ENCODE measurements around the gene PCSK2.

The PCSK2 gene

GRCh38 chr20:17499041-17499440 is 272.2 kb downstream of the PCSK2 start:
- DNase-seq (ENCODE audit: insufficient read length, low spot score) (no peak), FAIRE-seq (no peak)
- no peak for TF ChIP-seq POU2F2 (IDR thresholded peaks at IDR 0.05; ENCODE audit: low read depth, low read length)
- TF ChIP-seq PAX5 (IDR thresholded peaks at IDR 0.05; ENCODE audit: insufficient read depth, low read length, severe bottlenecking): no peak
- no peak for TF ChIP-seq POLR2A (IDR thresholded peaks at IDR 0.05; ENCODE audit: low read depth, low read length)
- no peak for TF ChIP-seq SPI1 (IDR thresholded peaks at IDR 0.05; ENCODE audit: low read depth, low read length)
- no peak for TF ChIP-seq POLR2AphosphoS5 (IDR thresholded peaks at IDR 0.05; ENCODE audit: low read depth, low read length)

GRCh38 chr20:17500271-17500670 is 273.4 kb downstream of the PCSK2 start:
- DNase-seq (ENCODE audit: insufficient read length, low spot score) (no peak), FAIRE-seq (no peak)
- TF ChIP-seq POLR2A (IDR thresholded peaks at IDR 0.05; ENCODE audit: low read depth, low read length): no peak
- TF ChIP-seq POU2F2 (IDR thresholded peaks at IDR 0.05; ENCODE audit: low read depth, low read length): no peak
- TF ChIP-seq TAF1 (IDR thresholded peaks at IDR 0.05; ENCODE audit: low read depth, low read length): no peak

- no peak for DNase-seq (ENCODE audit: insufficient read length, low spot score)
- no peak for FAIRE-seq
- TF ChIP-seq POU2F2 (IDR thresholded peaks at IDR 0.05; ENCODE audit: low read depth, low read length) (no peak), PAX5 (IDR thresholded peaks at IDR 0.05; ENCODE audit: insufficient read depth, low read length, severe bottlenecking) (no peak), POLR2AphosphoS5 (IDR thresholded peaks at IDR 0.05; ENCODE audit: low read depth, low read length) (no peak), POLR2A (IDR thresholded peaks at IDR 0.05; ENCODE audit: low read depth, low read length) (no peak), SPI1 (IDR thresholded peaks at IDR 0.05; ENCODE audit: low read depth, low read length) (no peak), TAF1 (IDR thresholded peaks at IDR 0.05; ENCODE audit: low read depth, low read length) (no peak)
Observed at GRCh38 chr20:17500826-17501225, 274.0 kb downstream of the PCSK2 start.

- FAIRE-seq (no peak), DNase-seq (ENCODE audit: insufficient read length, low spot score) (no peak)
- TF ChIP-seq POLR2A (IDR thresholded peaks at IDR 0.05; ENCODE audit: low read depth, low read length) (no peak), SPI1 (IDR thresholded peaks at IDR 0.05; ENCODE audit: low read depth, low read length) (no peak), PAX5 (IDR thresholded peaks at IDR 0.05; ENCODE audit: insufficient read depth, low read length, severe bottlenecking) (no peak), POU2F2 (IDR thresholded peaks at IDR 0.05; ENCODE audit: low read depth, low read length) (no peak), POLR2AphosphoS5 (IDR thresholded peaks at IDR 0.05; ENCODE audit: low read depth, low read length) (no peak), TAF1 (IDR thresholded peaks at IDR 0.05; ENCODE audit: low read depth, low read length) (no peak)
Observed at GRCh38 chr20:17501701-17502100, 274.9 kb downstream of the PCSK2 start.

- no peak for FAIRE-seq
- TF ChIP-seq PAX5 (IDR thresholded peaks at IDR 0.05; ENCODE audit: insufficient read depth, low read length, severe bottlenecking) (no peak), POU2F2 (IDR thresholded peaks at IDR 0.05; ENCODE audit: low read depth, low read length) (no peak)
- DNase-seq (ENCODE audit: insufficient read length, low spot score): no peak
Observed at GRCh38 chr20:17502105-17502504, 275.3 kb downstream of the PCSK2 start.

GRCh38 chr20:17503301-17504065 is 276.6 kb downstream of the PCSK2 start:
- DNase-seq (ENCODE audit: insufficient read length, low spot score) (no peak), FAIRE-seq (no peak)
- TF ChIP-seq POU2F2 (IDR thresholded peaks at IDR 0.05; ENCODE audit: low read depth, low read length) (no peak), POLR2AphosphoS5 (IDR thresholded peaks at IDR 0.05; ENCODE audit: low read depth, low read length) (no peak), PAX5 (IDR thresholded peaks at IDR 0.05; ENCODE audit: insufficient read depth, low read length, severe bottlenecking) (no peak)

GRCh38 chr20:17504066-17504897 is 277.4 kb downstream of the PCSK2 start:
- FAIRE-seq (peak; percentile 13), DNase-seq (ENCODE audit: insufficient read length, low spot score) (no peak)
- TF ChIP-seq SPI1 (IDR thresholded peaks at IDR 0.05; ENCODE audit: low read depth, low read length) (no peak), POLR2A (IDR thresholded peaks at IDR 0.05; ENCODE audit: low read depth, low read length) (no peak), POLR2AphosphoS5 (IDR thresholded peaks at IDR 0.05; ENCODE audit: low read depth, low read length) (no peak), PAX5 (IDR thresholded peaks at IDR 0.05; ENCODE audit: insufficient read depth, low read length, severe bottlenecking) (no peak), POU2F2 (IDR thresholded peaks at IDR 0.05; ENCODE audit: low read depth, low read length) (no peak), TAF1 (IDR thresholded peaks at IDR 0.05; ENCODE audit: low read depth, low read length) (no peak)

GRCh38 chr20:17504898-17505635 is 278.2 kb downstream of the PCSK2 start:
- FAIRE-seq (peak; percentile 84), DNase-seq (ENCODE audit: insufficient read length, low spot score) (peak; percentile 49)
- no peak for TF ChIP-seq SPI1 (IDR thresholded peaks at IDR 0.05; ENCODE audit: low read depth, low read length)
- no peak for TF ChIP-seq TAF1 (IDR thresholded peaks at IDR 0.05; ENCODE audit: low read depth, low read length)
- no peak for TF ChIP-seq PAX5 (IDR thresholded peaks at IDR 0.05; ENCODE audit: insufficient read depth, low read length, severe bottlenecking)
- no peak for TF ChIP-seq POLR2AphosphoS5 (IDR thresholded peaks at IDR 0.05; ENCODE audit: low read depth, low read length)
- no peak for TF ChIP-seq POLR2A (IDR thresholded peaks at IDR 0.05; ENCODE audit: low read depth, low read length)
- TF ChIP-seq POU2F2 (IDR thresholded peaks at IDR 0.05; ENCODE audit: low read depth, low read length): no peak

GRCh38 chr20:17505636-17506517 is 279.0 kb downstream of the PCSK2 start:
- DNase-seq (ENCODE audit: insufficient read length, low spot score) (no peak), FAIRE-seq (no peak)
- TF ChIP-seq POU2F2 (IDR thresholded peaks at IDR 0.05; ENCODE audit: low read depth, low read length): no peak
- TF ChIP-seq PAX5 (IDR thresholded peaks at IDR 0.05; ENCODE audit: insufficient read depth, low read length, severe bottlenecking): no peak
- no peak for TF ChIP-seq POLR2AphosphoS5 (IDR thresholded peaks at IDR 0.05; ENCODE audit: low read depth, low read length)
- TF ChIP-seq POLR2A (IDR thresholded peaks at IDR 0.05; ENCODE audit: low read depth, low read length): no peak
- TF ChIP-seq TAF1 (IDR thresholded peaks at IDR 0.05; ENCODE audit: low read depth, low read length): no peak
- no peak for TF ChIP-seq SPI1 (IDR thresholded peaks at IDR 0.05; ENCODE audit: low read depth, low read length)

All from GM12891 (cell line).